ENCODE data around the gene PIP4K2B.
A peak's percentile ranks its signal among the peaks of the same experiment; 100 is the strongest.

PIP4K2B gene

DNA sequence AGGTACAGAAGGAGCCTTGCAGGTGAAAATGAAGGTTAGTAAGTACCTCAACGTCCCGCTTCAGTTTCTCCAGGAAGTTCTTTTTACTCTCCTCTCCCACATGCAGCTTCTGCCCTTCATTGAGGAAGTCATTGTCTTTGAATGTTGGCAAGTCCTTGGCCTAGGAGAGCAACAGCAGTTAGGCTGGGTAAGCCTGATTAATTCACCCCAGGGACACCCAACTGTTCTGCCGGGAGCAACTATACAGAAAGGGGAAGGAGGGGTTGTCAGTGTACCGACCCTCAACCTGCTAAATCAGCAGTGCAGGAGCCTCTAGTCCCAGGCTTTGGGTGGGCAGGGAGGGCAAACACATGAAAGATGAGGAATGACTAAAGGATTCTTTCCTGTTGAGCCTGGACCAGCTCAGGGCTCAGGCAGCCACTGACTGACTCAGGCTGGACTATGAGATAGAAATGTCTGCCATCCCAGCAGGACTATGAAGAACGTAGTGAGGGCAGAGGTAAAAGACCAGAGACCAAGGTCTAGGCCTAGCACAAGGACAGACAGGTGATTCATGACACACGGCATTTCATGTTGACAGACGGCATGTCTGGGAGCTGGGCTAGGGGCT is 21.6 kb downstream of the PIP4K2B start:
- TF ChIP-seq, protein P1, sequence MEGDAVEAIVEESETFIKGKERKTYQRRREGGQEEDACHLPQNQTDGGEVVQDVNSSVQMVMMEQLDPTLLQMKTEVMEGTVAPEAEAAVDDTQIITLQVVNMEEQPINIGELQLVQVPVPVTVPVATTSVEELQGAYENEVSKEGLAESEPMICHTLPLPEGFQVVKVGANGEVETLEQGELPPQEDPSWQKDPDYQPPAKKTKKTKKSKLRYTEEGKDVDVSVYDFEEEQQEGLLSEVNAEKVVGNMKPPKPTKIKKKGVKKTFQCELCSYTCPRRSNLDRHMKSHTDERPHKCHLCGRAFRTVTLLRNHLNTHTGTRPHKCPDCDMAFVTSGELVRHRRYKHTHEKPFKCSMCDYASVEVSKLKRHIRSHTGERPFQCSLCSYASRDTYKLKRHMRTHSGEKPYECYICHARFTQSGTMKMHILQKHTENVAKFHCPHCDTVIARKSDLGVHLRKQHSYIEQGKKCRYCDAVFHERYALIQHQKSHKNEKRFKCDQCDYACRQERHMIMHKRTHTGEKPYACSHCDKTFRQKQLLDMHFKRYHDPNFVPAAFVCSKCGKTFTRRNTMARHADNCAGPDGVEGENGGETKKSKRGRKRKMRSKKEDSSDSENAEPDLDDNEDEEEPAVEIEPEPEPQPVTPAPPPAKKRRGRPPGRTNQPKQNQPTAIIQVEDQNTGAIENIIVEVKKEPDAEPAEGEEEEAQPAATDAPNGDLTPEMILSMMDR (IDR thresholded peaks at IDR 0.05; ENCODE audit: low read depth, low read length): no peak
- H3K4me3 ChIP-seq (replicated peaks in 1 of 2; ENCODE audit: low read depth in 2 of 2, low read length in 2 of 2): no peak overlapping the region
- no peak for DNase-seq (ENCODE audit: low read depth in 2 of 2)

DNA sequence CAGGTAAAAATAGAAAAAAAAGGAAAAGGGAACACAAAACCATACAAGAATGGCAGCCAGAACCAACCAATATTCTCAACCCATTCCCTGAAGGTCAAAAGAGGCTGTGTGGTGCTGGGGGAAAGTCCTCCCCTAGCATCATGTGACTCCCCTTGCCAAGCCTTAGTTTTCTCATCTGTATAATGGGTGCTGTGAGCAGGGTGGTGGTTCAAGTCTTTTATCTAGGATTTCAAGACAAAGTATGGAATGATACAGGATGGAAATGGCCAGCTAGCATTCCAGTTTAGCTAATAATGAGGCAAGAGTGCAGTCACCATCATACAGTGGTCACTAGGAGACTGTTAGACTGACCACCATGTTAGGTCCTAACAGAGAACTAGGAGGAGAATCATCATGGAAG is 26.1 kb downstream of the PIP4K2B start:
- DNase-seq (ENCODE audit: low read depth in 2 of 2): no peak
- TF ChIP-seq, protein P1 (IDR thresholded peaks at IDR 0.05; ENCODE audit: low read depth, low read length): no peak
- no peak overlapping the region for H3K4me3 ChIP-seq (replicated peaks in 1 of 2; ENCODE audit: low read depth in 2 of 2, low read length in 2 of 2)

DNA sequence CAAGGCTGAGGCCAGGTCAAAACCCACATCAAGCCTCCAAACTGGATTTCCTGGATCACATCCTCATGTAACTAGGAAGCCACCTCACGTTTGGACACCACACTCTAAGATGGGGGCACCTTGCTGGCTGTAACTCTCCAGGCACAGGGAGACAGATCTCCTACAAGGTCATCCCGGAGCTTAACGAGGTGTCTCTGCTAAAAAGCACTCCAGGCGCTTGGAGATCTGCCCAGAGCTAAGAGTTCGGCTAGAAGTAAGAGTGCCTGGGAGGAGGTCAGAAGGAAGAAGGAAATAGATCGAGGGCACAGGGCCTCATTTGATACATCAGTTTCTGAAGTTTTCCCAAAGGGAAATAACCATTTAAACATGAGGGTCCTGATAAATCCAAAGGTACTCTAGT is 30.9 kb downstream of the PIP4K2B start:
- H3K4me3 ChIP-seq (replicated peaks in 1 of 2; ENCODE audit: low read depth in 2 of 2, low read length in 2 of 2): no peak overlapping the region
- no peak for DNase-seq (ENCODE audit: low read depth in 2 of 2)
- TF ChIP-seq, protein P1 (IDR thresholded peaks at IDR 0.05; ENCODE audit: low read depth, low read length): no peak

DNA sequence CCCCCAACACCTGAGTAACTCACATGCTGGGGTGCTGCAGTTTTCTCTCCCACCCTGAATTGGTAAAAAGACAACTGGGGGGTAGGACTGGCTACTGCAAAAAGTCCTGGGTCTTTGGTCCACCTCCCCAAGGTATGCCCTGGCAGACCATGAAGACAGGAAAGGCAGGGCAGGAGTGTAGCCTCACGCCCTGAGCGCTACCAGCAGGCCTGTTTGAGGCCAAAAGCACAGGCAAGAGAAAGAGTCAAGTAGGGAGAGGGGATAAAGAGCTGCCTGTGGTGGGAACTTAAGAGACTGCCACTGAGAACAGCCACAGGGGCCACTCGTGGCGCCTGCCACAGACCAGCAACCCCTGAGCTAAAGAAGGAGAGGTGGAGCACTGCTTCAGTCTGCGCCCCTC is 33.0 kb downstream of the PIP4K2B start:
- DNase-seq (ENCODE audit: low read depth in 2 of 2): no peak
- TF ChIP-seq, protein P1 (IDR thresholded peaks at IDR 0.05; ENCODE audit: low read depth, low read length): no peak
- no peak overlapping the region for H3K4me3 ChIP-seq (replicated peaks in 1 of 2; ENCODE audit: low read depth in 2 of 2, low read length in 2 of 2)

DNA sequence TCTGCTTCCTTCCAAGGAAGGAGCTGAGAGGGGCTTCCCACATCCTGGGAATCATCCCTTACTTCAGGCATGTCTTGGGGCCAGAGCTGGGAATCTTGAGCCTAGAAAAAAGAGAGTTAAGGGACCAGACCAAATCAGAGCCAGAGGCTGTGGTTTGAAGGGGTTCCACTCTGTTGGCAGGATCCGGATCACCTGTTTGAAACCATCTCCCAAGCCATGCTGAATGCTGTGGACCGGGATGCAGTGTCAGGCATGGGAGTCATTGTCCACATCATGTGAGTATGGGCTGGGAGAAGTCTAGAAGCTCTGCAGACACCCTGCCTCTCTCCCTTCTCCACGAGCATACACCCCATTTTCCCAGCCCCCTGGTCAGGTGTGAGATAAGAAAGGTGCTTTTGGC is 37.1 kb downstream of the PIP4K2B start:
- DNase-seq (ENCODE audit: low read depth in 2 of 2): no peak
- no peak overlapping the region for H3K4me3 ChIP-seq (replicated peaks in 1 of 2; ENCODE audit: low read depth in 2 of 2, low read length in 2 of 2)
- TF ChIP-seq, protein P1 (IDR thresholded peaks at IDR 0.05; ENCODE audit: low read depth, low read length): no peak

DNA sequence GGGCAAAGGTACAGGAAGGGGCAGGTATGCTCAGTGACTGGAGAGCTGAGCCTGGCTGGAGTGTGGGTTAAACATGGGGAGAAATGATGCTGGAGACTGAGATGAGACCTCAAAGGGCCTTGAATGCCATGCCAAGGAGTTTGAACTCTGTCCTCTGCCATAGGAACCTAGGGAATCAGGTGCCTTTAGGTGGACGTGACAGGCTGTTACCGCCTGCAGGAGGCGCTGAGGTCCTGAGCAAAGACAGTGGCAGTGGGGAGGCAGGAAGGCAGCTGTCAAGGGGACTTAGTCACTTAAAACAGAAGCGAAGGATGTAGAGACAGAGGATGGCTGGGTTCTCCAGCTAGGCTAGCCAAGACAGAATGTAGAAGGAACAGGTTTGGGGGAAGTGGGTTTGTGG is 37.7 kb downstream of the PIP4K2B start:
- peak; percentile 38 to 58 for DNase-seq (ENCODE audit: low read depth in 2 of 2)
- H3K4me3 ChIP-seq (replicated peaks in 1 of 2; ENCODE audit: low read depth in 2 of 2, low read length in 2 of 2): no peak overlapping the region
- TF ChIP-seq, protein P1 (IDR thresholded peaks at IDR 0.05; ENCODE audit: low read depth, low read length): peak; percentile 52

DNA sequence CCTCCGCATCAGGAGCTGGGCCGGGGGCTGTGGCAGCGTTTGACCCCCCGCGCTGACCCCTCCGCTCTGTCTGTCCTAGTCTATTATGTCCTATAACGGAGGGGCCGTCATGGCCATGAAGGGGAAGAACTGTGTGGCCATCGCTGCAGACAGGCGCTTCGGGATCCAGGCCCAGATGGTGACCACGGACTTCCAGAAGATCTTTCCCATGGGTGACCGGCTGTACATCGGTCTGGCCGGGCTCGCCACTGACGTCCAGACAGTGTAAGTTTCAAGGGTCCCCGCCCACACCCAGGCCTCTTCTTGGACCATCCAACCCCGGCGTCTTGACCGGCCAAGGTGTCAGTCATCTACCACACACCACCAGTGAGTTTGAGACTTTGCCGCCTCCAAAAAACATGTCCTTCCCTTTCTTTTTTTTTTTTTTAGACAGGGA is 46.3 kb downstream of the PIP4K2B start:
- no peak for DNase-seq (ENCODE audit: low read depth in 2 of 2)
- TF ChIP-seq, protein P1 (IDR thresholded peaks at IDR 0.05; ENCODE audit: low read depth, low read length): no peak
- peak overlapping the region; percentile 93 to 99 for H3K4me3 ChIP-seq (replicated peaks in 1 of 2; ENCODE audit: low read depth in 2 of 2, low read length in 2 of 2)
